ENCODE measurements around the gene DNAJB12.
"Not testable (repeated sequence)": the region's sequence is repeated elsewhere in the genome, so short reads cannot be mapped to it uniquely, and the experiment has no call there.

Gene DNAJB12

GRCh38 chr10:72353028-72353964 lies 1.4 kb downstream of the DNAJB12 start:
- DNase-seq, result no peak

GRCh38 chr10:72351479-72351878 lies 3.2 kb downstream of the DNAJB12 start:
- DNase-seq, result no peak

GRCh38 chr10:72349438-72349837 lies 5.3 kb downstream of the DNAJB12 start:
- no peak for DNase-seq

- DNase-seq, result no peak
Observed at GRCh38 chr10:72348282-72348681, 6.4 kb downstream of the DNAJB12 start.

- DNase-seq, result not testable (repeated sequence)
Observed at GRCh38 chr10:72346117-72346516, 8.6 kb downstream of the DNAJB12 start.

GRCh38 chr10:72344932-72345331 lies 9.8 kb downstream of the DNAJB12 start:
- no peak for DNase-seq

GRCh38 chr10:72342911-72343310 lies 11.8 kb downstream of the DNAJB12 start:
- no peak for DNase-seq

GRCh38 chr10:72340510-72341261 lies 14.0 kb downstream of the DNAJB12 start:
- peak; percentile 50 to 67 (median 58) for DNase-seq

GRCh38 chr10:72338180-72338579 lies 16.5 kb downstream of the DNAJB12 start:
- no peak for DNase-seq

GRCh38 chr10:72337722-72338121 lies 17.0 kb downstream of the DNAJB12 start:
- no peak for DNase-seq

GRCh38 chr10:72337039-72337629 lies 17.6 kb downstream of the DNAJB12 start:
- DNase-seq, result peak; percentile 39 to 57 (median 46)

- DNase-seq, result no peak
Observed at GRCh38 chr10:72336259-72337038, 18.3 kb downstream of the DNAJB12 start.

- DNase-seq, result no peak
Observed at GRCh38 chr10:72335394-72336258, 19.1 kb downstream of the DNAJB12 start.

- DNase-seq, result peak; percentile 37 to 67 (median 50)
Observed at GRCh38 chr10:72334825-72335393, 19.8 kb downstream of the DNAJB12 start.

- no peak for DNase-seq
Observed at GRCh38 chr10:72334196-72334824, 20.4 kb downstream of the DNAJB12 start.

- DNase-seq, result no peak
Observed at GRCh38 chr10:72333112-72334015, 21.4 kb downstream of the DNAJB12 start.

GRCh38 chr10:72332423-72333111 lies 22.2 kb downstream of the DNAJB12 start:
- DNase-seq, result no peak

- DNase-seq, result peak; percentile 73 to 82 (median 76)
Observed at GRCh38 chr10:72331575-72332422, 22.9 kb downstream of the DNAJB12 start.
